Right lobe of liver (tissue), 6 donors: ENCODE results near the gene GPI. TPM values are rescaled to one million over a fixed set of nuclear protein-coding genes. Genes with fewer than 3 reads are reported as not detected.

ENCODE experiments used
- ATAC-seq, 4 donors: fragments of 200-7000 bp; cut with Tn5 transposase; one replicate each; pipeline ENCODE4 v1.9.1; 2020; ENCODE audit warnings: mild to moderate bottlenecking in 4 of 4, moderate library complexity in 4 of 4
- DNase-seq, 3 donors: peaks; one replicate each; pipeline ENCODE4 v3.0.0-alpha.2; 2020
- H3K27ac ChIP-seq, 3 donors: fragments of 200-600 bp; one replicate each; pipeline ENCODE4 v1.8.0; 2022
- H3K27me3 ChIP-seq, 2 donors: fragments of 200-600 bp; one replicate each; pipeline ENCODE4 v1.8.0; 2022
- H3K36me3 ChIP-seq, 4 donors: fragments of 200-600 bp; sonication (generic) in 1 of 4; one replicate each; pipeline versions ENCODE4 v1.5.1 to v1.8.0; 2017 to 2022; ENCODE audit warnings: control low read depth in 1 of 4
- H3K4me1 ChIP-seq, 4 donors: fragments of 200-600 bp; sonication (generic) in 1 of 4; one replicate each; pipeline versions ENCODE4 v1.5.1 to v1.8.0; 2017 to 2022; ENCODE audit warnings: control low read depth in 1 of 4
- H3K4me3 ChIP-seq, 3 donors: fragments of 200-600 bp; one replicate each; pipeline ENCODE4 v1.8.0; 2022
- H3K9me3 ChIP-seq, 4 donors: fragments of 200-600 bp; sonication (generic) in 1 of 4; one replicate each; pipeline versions ENCODE4 v1.5.1 to v1.8.0; 2017 to 2022; ENCODE audit warnings: control low read depth in 1 of 4
- POLR2A ChIP-seq: fragments of 450-650 bp; IDR thresholded peaks from one replicate; pipeline ENCODE4 v1.6.1; 2017; ENCODE audit warnings: antibody characterized with exemption, mild to moderate bottlenecking
- WGBS: methylation state at CpG from one replicate; pipeline ENCODE4 v1.1.6; 2018; ENCODE audit warnings: low coverage, low lambda C conversion rate; ENCODE audit not compliant: insufficient coverage; ENCODE audit errors: missing lambda C conversion rate; 5-methylcytosine and 5-hydroxymethylcytosine counted together
- intact Hi-C, 2 donors: fragments of 100-400 bp; cut with DNase I; formaldehyde crosslinking; loops; one replicate each; pipeline versions ENCODE4 v1.11.2 to v1.14.1; 2022
- total RNA-seq, 6 experiments: library from RNA; depleted of rRNA in 2 of 6; stranded (reverse); fragments of >200 nt in 2 of 6; fragmentation: NEBNext Ultra II Directional in 3 of 6; extraction: Animal tissue kit (Norgen Biotek cat#: 25700) in 3 of 6; gene quantifications; one replicate each; pipeline versions ENCODE4 v1.1.0 to v1.2.4, GENCODE V29; 2016 to 2023
- TF ChIP-seq, protein P1 (sequence below), 4 donors: fragments of 200-600 bp in 3 of 4; fragments of 450-650 bp in 1 of 4; IDR thresholded peaks; one replicate each; pipeline versions ENCODE4 v1.5.1 to v1.8.0; 2016 to 2022; ENCODE audit warnings: antibody characterized with exemption in 4 of 4, mild to moderate bottlenecking in 2 of 4
- donor health status: DM: no; HTN: yes; CAD: no.
- donor health status: DM: no; HTN: no; CAD: no.
- donor health status: DM: no; HTN: no; CAD: no.
- donor health status: DM: no; HTN: yes; CAD: no.
- donor health status: DM: no; HTN: yes; CAD: no.

The GPI gene
- total RNA-seq, 6 experiments from 2014 or later: 163 to 364 (median 256) TPM

DNA sequence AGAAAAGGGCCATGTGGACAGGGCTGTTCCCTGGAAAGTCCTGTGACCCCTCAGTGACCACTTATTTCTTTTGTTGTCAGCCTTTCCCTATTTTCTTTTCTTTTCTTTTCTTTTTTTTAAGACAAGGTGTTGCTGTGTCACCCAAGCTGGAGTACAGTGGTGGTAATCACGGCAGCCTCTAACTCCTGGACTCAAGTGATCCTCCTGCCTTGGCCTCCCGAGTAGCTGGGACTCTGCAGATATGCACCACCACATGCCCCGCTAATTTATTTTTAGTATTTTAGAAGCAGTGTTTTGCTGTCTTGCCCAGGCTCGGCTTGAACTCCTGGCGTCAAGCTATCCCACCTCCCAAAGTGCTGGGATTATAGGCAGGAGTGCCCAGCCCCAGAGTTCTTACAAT lies 1.1 kb upstream of the GPI start:
- Histone ChIP-seq H3K9me3 (no peaks in the 10 kb centered on the region), H3K27me3 (no peaks in the 10 kb centered on the region), H3K36me3 (peaks cover 0 to 15% (median 11%) of the 10 kb centered on the region in 4 donors), H3K27ac (no peak overlapping the region), H3K4me1 (peaks cover 0 to 31% (median 14%) of the 10 kb centered on the region in 4 donors), H3K4me3 (no peak overlapping the region)
- ATAC-seq (no peak), DNase-seq (no peak)
- no peak for TF ChIP-seq POLR2A
- TF ChIP-seq, protein P1, sequence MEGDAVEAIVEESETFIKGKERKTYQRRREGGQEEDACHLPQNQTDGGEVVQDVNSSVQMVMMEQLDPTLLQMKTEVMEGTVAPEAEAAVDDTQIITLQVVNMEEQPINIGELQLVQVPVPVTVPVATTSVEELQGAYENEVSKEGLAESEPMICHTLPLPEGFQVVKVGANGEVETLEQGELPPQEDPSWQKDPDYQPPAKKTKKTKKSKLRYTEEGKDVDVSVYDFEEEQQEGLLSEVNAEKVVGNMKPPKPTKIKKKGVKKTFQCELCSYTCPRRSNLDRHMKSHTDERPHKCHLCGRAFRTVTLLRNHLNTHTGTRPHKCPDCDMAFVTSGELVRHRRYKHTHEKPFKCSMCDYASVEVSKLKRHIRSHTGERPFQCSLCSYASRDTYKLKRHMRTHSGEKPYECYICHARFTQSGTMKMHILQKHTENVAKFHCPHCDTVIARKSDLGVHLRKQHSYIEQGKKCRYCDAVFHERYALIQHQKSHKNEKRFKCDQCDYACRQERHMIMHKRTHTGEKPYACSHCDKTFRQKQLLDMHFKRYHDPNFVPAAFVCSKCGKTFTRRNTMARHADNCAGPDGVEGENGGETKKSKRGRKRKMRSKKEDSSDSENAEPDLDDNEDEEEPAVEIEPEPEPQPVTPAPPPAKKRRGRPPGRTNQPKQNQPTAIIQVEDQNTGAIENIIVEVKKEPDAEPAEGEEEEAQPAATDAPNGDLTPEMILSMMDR (IDR thresholded peaks at IDR 0.05): no peak
- intact Hi-C loops: no loop called here
- 100% methylated on average over 3 of the region's 5 CpGs for WGBS

DNA sequence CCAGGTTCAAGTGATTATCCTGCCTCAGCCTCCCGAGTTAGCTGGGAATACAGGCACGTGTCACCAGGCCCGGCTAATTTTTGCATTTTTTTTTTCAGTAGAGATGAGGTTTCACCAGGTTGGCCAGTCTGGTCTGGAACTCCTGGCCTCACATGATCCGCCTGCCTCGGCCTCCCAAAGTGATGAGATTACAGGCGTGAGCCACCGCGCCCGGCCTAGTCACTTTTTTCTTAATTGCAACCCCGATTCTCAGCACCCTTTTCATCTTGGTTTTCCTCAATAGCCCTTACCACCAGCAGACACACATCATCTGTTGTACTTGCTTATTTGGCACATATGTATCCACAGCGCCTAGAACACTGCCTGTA lies 550 bp upstream of the GPI start:
- DNase-seq (no peak), ATAC-seq (no peak)
- Histone ChIP-seq H3K9me3 (no peaks in the 10 kb centered on the region), H3K36me3 (peaks cover 0 to 17% (median 11%) of the 10 kb centered on the region in 4 donors), H3K27me3 (no peaks in the 10 kb centered on the region), H3K27ac (peak overlapping the region in 2 of 3 donors; percentile 81 to 83), H3K4me1 (peaks cover 0 to 36% (median 16%) of the 10 kb centered on the region in 4 donors), H3K4me3 (peak overlapping the region; percentile 88 to 98 (median 98))
- no peak for TF ChIP-seq POLR2A
- TF ChIP-seq, protein P1 (IDR thresholded peaks at IDR 0.05): no peak
- WGBS: 57% methylated on average over 8 of the region's 11 CpGs
- intact Hi-C loops: no loop called here

DNA sequence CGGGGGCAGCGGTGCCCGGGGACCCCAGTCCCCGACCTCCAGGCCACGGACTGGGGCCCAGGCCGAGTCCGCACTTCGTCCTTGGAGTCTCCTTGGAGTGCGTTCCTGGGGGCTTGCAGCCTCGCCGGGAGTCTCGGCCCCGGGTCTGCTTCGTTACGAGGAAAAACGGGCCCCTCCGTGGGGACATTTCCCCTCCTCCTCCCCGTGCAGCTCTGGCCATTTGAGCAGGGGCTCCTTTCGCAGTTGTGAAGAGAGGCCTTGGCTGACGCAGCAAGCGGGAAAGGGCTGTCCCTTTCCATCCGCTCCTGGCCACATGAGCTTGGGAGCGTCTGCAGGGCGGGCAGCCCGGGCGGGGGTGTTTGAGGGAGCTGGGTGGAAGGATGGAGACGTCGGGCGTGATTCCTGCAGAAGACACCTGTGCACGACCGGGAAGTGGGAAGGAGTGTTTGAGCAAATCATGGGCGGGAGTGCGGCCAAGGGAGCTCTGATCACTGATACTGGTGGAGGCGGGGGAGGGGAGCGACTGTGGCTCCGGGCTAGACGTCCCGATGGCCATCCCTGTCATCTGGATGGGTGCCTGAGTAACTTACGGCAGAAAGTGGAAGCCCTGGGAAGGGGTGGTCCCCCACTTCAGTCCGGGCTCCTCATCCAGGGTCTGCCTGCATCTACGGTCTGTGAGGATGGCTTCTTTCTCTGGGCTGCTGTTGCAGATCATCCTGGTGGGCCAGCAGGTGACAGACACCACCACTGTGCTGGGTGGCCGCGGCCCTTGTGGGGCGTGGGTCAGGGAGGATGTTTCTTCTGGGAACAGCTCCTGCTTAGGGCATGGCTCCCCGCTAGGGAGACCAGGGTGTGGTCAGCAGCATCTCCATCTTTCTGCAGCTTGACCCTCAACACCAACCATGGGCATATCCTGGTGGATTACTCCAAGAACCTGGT lies 736 bp downstream of the GPI start:
- Histone ChIP-seq H3K9me3 (no peaks in the 10 kb centered on the region), H3K36me3 (peaks cover 0 to 21% (median 15%) of the 10 kb centered on the region in 4 donors), H3K4me3 (peak overlapping the region; percentile 88 to 98 (median 98)), H3K27ac (peak overlapping the region; percentile 81 to 85 (median 83)), H3K4me1 (peaks cover 0 to 41% (median 19%) of the 10 kb centered on the region in 4 donors), H3K27me3 (no peaks in the 10 kb centered on the region)
- DNase-seq (peak; percentile 73 to 80 (median 75)), ATAC-seq (peak; percentile 30 to 44 (median 34))
- WGBS: 8% methylated on average over 21 of the region's 45 CpGs
- TF ChIP-seq, protein P1 (IDR thresholded peaks at IDR 0.05): no peak
- no peak for TF ChIP-seq POLR2A
- intact Hi-C loops: no loop called here

DNA sequence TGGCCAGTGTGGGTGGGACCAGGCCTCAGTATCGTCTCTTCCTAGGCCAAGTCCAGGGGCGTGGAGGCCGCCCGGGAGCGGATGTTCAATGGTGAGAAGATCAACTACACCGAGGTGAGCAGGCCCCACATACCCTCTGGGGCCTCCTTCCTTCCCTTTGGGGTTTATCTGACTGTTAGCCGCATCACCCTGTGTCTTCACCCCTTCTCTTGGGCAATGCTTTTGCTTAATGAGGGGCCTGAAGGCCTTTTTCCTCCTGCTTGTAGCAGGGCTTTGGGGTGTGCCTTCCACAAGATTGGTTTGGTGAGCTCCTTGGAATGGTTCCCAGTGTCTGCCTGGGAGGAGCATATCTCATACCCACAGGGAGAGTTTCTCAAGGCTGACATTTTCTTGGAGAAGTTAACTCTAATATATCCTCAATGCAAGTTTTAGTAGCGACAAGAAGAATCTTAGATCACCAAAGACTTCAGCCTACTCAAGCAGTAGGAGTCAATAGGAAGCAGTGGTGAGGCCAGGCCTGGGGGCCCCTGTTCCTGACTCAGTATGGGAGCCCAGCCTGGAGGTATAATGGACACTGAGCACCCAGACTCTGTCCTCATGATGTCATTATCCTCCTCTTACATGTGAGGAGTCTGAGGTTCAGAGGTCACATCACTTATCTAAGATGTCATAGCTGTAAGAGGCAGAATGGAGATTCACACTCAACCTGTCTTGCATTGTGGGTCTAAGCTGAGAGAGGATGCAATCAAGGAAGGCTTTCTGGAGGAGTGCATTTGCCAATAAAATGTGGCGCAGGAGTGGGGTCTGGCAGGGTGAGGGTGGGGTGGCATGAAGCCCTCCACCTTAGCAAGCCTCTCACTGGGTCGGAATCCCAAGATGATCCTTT lies 2.0 kb downstream of the GPI start:
- no peak for DNase-seq
- H3K9me3 ChIP-seq: no peaks in the 10 kb centered on the region
- ATAC-seq: no peak
- 67% methylated on average over 4 of the region's 10 CpGs for WGBS
- H3K4me1 ChIP-seq: peaks cover 0 to 42% (median 20%) of the 10 kb centered on the region in 4 donors
- peak overlapping the region in 1 of 3 donors; percentile 98 for H3K4me3 ChIP-seq
- H3K36me3 ChIP-seq: peaks cover 0 to 31% (median 16%) of the 10 kb centered on the region in 4 donors
- H3K27ac ChIP-seq: no peak overlapping the region
- H3K27me3 ChIP-seq: no peaks in the 10 kb centered on the region
- intact Hi-C loops: no loop called here
- TF ChIP-seq, protein P1 (IDR thresholded peaks at IDR 0.05): no peak
- no peak for TF ChIP-seq POLR2A
